ENCODE data around the gene SOD2.

DNA sequence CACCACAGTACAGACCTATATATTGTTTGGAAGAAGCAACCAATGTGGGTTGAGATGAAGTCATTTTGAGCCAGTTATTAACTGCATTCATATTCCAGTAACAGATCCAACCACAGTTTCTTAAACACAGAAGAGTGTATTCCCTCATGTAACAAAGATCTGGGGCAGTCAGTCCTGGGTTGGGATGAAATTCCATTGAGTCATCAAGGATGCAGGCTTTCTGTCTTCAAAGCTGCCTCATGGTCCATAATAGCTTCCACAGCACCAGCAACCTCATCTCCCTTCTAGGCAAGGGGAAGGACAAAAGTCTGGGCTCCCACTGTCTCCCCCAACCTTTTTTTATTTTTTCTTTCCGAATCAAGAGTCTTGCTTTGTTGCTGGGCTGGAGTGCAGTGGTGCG, 2.9 kb upstream of the SOD2 start:
- TF ChIP-seq, protein P1, sequence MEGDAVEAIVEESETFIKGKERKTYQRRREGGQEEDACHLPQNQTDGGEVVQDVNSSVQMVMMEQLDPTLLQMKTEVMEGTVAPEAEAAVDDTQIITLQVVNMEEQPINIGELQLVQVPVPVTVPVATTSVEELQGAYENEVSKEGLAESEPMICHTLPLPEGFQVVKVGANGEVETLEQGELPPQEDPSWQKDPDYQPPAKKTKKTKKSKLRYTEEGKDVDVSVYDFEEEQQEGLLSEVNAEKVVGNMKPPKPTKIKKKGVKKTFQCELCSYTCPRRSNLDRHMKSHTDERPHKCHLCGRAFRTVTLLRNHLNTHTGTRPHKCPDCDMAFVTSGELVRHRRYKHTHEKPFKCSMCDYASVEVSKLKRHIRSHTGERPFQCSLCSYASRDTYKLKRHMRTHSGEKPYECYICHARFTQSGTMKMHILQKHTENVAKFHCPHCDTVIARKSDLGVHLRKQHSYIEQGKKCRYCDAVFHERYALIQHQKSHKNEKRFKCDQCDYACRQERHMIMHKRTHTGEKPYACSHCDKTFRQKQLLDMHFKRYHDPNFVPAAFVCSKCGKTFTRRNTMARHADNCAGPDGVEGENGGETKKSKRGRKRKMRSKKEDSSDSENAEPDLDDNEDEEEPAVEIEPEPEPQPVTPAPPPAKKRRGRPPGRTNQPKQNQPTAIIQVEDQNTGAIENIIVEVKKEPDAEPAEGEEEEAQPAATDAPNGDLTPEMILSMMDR (IDR thresholded peaks at IDR 0.05): no peak
- TF ChIP-seq TCF7L2 (IDR thresholded peaks at IDR 0.05; ENCODE audit: low read depth, low read length) (no peak), SIN3A (IDR thresholded peaks at IDR 0.05; ENCODE audit: borderline replicate concordance, insufficient read depth, low read depth, low read length) (no peak)
- TF ChIP-seq, protein P2, sequence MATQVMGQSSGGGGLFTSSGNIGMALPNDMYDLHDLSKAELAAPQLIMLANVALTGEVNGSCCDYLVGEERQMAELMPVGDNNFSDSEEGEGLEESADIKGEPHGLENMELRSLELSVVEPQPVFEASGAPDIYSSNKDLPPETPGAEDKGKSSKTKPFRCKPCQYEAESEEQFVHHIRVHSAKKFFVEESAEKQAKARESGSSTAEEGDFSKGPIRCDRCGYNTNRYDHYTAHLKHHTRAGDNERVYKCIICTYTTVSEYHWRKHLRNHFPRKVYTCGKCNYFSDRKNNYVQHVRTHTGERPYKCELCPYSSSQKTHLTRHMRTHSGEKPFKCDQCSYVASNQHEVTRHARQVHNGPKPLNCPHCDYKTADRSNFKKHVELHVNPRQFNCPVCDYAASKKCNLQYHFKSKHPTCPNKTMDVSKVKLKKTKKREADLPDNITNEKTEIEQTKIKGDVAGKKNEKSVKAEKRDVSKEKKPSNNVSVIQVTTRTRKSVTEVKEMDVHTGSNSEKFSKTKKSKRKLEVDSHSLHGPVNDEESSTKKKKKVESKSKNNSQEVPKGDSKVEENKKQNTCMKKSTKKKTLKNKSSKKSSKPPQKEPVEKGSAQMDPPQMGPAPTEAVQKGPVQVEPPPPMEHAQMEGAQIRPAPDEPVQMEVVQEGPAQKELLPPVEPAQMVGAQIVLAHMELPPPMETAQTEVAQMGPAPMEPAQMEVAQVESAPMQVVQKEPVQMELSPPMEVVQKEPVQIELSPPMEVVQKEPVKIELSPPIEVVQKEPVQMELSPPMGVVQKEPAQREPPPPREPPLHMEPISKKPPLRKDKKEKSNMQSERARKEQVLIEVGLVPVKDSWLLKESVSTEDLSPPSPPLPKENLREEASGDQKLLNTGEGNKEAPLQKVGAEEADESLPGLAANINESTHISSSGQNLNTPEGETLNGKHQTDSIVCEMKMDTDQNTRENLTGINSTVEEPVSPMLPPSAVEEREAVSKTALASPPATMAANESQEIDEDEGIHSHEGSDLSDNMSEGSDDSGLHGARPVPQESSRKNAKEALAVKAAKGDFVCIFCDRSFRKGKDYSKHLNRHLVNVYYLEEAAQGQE (IDR thresholded peaks at IDR 0.05; ENCODE audit: insufficient read depth in 1 of 2, low read depth in 2 of 2, low read length in 1 of 2): no peak
